ENCODE data around the gene NEU2.
"Not testable (repeated sequence)": the region's sequence is repeated elsewhere in the genome, so short reads cannot be mapped to it uniquely, and the experiment has no call there.

The NEU2 gene

DNA sequence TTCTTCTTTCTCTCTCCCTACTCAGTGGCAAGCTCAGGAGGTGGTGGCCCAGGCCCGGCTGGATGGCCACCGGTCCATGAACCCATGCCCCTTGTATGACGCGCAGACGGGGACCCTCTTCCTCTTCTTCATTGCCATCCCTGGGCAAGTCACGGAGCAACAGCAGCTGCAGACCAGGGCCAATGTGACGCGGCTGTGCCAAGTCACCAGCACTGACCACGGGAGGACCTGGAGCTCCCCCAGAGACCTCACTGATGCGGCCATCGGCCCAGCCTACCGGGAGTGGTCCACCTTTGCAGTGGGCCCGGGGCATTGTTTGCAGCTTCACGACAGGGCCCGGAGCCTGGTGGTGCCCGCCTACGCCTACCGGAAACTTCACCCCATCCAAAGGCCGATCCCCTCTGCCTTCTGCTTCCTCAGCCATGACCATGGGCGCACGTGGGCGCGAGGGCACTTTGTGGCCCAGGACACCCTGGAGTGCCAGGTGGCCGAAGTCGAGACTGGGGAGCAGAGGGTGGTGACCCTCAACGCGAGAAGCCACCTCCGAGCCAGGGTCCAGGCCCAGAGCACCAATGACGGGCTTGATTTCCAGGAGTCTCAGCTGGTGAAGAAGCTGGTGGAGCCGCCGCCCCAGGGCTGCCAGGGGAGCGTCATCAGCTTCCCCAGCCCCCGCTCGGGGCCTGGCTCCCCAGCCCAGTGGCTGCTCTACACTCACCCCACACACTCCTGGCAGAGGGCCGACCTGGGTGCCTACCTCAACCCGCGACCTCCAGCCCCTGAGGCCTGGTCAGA lies 1.8 kb downstream of the NEU2 start:
- DNase-seq (ENCODE audit: low read depth, low spot score): no peak

DNA sequence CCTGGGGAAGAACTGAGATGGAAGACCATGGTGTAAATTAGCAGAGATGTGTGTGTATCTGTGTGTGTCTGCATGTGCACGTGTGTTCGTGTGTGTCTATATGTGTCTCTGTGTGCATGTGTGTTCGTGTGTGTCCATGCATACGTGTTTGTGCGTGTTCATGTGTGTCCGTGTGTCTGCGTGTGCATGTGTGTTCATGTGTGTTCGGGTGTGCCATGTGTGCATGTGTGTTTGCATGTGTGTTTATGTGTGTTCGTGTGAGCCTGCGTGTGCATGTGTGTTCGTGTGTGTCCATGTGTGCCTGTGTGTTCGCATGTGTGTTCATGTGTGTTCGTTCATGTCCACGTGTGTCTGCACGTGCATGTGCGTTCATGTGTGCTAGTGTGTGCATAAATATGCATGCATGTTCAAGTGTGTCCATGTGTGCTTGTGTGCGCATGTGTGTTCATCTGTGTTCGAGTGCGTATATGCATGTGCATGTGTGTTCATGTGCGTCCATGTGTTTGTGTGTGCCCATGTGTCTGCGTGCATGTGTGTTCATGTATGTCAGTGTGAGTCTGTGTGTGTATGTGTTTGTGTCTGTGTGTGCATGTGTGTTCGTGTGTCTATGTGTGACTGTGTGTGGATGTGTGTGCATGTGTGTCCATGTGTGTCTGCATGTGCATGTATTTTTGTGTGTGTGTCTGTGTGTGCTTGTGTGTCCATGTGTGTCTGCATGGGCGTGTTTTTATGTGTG lies 3.1 kb downstream of the NEU2 start:
- no peak for DNase-seq (ENCODE audit: low read depth, low spot score)

DNA sequence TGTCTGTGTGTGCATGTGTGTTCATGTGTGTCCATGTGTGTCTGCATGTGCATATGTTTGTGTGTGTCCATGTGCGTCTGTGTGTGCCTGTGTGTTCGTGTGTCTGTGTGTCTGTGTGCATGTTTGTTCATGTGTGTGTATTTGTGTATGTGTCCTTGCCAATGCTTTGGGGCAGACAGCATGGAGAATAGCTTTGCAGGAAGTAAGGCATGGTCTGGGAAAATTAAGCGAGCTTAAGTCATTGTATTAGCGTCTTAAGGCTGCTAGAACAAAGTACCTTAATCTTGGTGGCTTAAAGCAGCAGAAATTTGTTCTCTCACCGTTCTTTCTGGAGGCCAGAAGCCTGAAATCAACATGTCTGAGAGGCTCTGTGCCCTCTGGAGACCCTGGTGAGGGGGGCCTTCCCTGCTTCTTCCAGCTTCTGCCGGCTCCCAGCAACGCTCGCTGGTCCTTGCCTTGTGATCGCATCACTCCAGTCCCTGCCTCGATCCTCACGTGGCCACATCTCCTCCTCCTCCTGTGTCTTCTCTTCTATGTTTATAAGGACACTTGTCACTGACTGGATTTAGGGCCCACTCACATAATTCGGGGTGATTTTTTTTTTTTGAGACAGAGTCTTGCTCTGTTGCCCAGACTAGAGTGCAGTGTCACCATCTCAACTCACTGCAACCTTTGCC lies 3.8 kb downstream of the NEU2 start:
- DNase-seq (ENCODE audit: low read depth, low spot score): no peak

DNA sequence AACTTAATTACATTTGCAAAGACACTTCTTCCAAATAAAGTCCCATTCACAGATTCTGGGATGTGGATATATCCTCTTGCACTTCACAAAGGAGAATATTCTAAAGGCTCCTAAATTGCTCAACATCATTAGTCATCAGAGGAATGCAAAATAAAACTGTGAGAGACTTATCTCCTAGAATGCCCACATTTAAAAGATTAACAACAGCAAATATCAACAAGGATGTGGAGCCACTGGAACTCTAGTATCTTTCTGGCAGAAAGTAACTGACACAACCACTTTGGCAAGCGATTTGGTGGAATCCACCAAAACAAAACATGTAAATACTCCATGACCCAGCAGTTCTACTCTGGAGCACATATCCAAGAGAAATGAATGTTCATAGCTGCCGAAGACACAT lies 4.6 kb downstream of the NEU2 start:
- DNase-seq (ENCODE audit: low read depth, low spot score): no peak

DNA sequence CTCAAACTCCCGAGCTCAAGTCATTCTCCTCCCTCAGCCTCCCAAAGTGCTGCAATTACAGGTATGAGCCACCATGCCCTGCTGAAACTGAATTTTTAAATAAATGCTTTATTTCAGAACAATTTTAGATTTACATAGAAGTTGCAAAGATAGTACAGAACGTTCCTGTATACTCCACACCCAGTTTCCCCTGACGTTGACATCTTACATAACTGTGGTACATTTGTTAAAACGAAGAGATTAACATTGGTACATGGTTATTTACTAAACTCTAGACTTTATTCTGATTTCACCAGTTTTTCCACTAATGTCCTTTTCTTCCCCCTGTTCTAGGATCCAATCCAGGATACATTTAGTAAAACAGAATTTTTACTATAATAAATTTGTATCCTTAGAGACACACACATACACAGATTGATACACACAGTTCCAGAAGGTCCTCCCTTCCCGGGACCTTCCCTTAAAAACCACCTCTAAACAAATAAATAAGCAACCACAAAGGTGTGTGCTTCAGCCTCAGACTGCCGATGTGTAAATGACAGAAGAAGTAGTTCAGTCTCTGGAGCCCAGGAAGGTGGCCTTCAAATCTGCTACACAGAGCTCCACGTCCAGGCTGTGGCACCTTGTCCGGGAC lies 6.9 kb downstream of the NEU2 start:
- no peak for DNase-seq (ENCODE audit: low read depth, low spot score)

DNA sequence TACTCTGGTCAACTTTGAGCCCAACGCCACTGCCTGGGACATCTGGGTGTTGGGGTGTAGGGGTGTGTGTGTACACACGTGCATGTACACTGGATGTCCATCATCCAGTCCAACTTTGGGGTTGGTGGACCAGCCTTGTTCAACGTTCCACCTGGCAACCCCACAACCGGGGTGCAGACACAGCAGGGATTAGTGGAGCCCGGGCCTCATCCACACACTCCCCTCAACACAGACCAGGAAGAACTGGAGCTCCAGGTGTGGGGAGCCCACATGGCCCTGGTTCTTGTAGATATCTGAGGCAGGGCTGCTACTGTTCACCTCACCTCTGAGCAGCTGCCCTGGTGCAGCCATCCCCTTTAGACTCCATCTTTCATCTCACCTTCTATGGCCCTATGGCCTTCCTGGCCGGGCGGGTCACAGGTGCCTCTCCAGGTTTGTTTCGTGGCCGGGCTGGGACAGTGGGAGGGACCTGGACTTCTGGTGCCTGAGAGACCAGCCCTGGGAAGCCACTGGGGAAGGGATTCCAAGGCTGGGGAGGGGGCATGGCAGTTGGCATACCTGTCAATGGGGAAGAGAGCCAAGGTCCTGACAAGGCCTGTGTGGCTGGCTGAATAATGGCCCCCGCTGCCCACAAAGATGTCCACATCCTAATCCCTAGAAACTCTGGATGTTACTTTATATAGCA lies 7.5 kb downstream of the NEU2 start:
- DNase-seq (ENCODE audit: low read depth, low spot score): no peak

DNA sequence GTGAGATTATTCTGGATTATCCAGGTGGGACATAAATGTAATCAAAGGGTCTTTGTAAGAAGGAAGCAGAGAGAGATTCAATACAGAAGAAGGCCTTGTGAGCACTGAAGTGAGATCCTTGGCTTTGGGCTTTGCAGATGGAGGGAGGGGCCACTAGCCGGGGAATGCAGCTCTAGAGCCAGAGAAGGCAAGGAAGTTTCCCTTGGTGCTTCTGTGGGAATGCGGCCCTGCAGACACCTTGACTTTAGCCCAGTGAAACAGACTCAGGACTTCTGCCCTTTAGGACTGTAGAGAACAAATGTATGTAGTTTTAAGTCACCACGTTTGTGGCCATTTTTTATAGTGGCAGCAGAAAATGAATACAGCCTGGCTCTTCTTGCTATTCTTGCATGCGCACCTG lies 8.1 kb downstream of the NEU2 start:
- DNase-seq (ENCODE audit: low read depth, low spot score): no peak

DNA sequence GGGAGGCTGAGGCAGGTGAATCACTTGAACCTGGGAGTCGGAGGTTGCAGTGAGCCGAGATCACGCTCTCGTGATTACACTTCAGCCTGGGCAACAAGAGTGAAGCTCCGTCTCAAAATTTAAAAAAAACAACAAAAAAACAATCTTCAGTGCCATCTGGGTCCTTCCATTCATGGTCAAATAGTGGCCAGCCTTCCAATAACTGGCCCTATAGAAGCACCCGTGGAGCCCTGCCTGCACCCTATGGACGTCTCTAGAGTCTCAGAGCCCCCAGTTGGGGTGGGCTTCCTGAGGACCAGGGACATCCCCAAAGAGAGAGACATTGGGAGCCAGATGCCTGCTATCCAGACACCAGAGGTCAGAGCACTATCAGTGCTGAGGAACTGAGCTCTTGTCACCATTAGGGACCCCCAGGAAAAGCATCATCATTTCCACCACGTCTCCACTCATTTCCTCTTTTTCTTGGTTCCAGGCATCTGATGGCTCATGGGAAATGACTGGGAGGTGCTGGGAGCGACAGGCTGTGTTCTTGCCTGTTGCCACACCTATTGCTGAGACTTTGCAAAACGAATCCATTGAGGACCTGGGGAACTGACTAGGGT lies 9.4 kb downstream of the NEU2 start:
- no peak for DNase-seq (ENCODE audit: low read depth, low spot score)

DNA sequence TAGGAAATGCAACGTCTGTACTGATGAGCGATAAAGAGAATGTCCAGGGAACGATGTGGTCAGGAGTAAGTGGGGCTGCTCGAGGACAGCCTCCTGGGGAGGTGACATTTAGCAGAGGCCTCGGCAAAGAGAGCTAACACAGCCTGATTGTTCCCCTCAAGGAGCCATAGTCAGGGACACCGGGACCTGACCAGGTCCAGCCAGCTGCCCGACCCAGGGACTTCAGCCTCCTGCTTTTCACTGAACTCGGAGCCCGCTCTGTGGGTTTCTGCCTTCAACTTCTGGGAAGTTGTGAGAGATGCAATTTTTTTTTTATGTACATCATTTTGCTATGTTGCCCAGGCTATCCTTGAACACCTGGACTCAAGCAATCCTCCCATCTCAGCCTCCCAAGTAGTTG lies 10.1 kb downstream of the NEU2 start:
- DNase-seq (ENCODE audit: low read depth, low spot score): no peak

DNA sequence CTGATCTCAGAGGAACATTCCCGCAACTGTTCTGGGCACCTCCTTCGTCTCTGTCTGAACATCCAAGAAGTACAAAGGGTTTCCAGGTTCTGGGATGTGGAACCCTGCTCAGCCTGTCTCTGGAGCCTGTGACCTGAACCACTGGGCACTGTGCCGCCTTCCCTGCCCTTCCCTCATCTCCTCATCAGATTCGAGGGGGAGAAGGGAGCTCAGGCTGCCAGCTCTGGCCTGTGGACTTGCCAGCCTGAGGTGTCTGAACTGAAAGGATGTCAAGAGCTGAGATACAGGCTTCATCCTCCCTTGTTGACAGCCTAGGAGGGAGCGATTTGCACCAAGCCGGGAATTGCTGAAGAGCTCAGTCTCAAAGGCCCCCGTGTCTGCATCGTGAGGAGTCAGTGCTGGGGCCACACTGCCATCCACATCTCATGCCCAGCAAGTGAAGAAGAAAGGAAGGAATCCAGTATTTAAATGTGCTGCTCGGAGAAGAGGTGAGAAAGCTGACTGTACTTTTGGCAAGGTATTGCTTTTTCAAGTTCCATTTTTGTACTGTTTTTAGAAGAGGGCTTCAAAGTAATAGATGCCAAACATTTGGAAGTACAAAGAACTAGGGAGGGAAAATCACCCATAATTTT lies 12.6 kb downstream of the NEU2 start:
- DNase-seq (ENCODE audit: low read depth, low spot score): no peak

DNA sequence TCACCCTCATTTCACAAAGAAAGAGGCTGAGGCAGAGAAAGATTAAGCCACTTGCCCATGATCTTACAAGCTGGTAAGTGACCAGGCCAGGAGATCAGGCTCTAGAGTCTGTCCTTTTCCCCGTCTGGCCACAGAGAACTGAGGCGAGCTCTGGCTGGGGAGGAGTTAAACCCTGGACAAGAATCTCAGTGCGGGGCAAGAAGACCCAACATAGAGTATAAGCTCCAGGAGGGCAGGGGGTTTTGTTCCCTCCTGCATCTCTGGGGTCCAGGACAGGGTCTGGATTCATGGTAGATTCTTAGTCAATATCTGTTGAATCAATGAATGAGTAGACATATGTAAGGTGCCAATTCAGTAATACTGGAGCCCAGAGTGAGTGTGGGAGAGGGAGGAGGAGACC lies 14.7 kb downstream of the NEU2 start:
- no peak for DNase-seq (ENCODE audit: low read depth, low spot score)

DNA sequence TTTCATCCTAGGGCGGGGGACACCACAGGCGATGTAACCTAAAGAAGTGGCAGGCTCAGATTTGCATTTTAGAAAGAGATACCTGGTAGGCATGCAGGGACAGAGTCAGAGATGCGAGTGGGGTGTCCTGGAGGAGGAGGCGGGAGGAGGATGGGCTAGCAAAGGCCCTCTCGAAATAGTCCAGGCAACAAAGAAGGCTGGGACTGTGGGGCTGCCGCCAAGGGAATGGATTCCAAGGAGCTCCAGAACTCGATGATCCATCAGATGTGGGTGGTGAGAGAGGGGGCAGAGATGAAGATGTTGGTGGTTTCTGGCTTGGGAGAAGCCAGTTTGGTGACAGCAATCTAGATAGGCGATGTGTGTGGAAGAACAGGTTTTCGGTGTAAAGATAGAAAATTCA lies 15.2 kb downstream of the NEU2 start:
- DNase-seq (ENCODE audit: low read depth, low spot score): no peak

DNA sequence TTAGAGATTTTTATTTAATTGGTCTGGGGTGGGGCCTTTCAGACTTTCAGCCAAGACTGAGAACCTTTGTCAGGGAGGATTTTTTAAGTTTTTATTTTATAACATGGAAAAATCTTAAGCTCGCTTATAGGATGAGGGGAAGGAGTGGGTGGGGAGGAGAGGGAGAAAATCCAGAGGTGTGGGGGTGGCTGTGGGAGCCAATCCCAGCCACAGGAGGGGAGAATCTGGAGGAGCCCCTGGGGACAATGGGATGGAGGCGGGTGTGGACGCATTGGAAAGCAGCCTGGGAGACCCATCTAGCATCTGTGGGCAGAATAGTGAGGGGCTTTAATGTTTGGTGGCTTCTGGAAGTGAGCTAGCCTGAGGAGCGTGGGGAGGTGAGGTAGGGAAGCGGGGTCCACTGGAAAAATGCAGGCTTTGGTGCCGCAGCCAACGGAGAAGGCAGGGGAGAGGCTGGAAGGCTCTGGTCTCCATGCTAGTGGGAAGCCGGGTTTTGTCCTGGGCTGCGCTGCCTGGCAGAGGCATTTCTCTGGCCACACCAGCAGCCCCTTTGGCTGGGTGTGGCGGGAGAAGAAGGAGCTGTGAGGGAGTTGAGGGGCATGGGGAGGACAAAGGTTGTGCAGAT lies 16.2 kb downstream of the NEU2 start:
- DNase-seq (ENCODE audit: low read depth, low spot score): no peak

DNA sequence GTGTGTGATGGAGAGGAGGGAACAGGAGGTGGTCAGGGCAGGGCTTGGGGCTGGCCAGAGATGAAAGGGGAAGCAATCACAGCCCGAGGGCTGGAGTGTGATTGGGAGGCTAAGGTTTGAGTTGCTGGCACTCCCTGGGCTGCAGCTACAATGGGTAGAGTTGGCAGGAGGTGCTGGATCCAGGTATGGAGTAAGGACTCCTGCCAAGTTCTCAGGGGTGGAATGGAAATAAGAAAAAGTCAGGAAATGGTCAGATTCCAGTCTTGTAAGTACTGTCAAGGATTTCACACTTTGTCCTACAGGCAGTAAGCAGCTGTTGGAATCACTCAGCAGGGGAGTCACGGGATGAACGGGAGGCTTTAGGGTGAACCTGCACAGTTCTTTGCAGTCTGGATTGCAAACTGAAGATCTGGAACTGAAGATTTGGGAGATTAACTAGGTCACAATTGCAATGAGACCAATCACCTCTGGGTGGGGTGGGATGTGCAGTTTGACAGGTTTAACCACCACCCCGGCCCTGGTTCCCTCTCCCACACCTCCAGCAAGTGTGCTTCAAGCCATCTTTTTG lies 16.8 kb downstream of the NEU2 start:
- DNase-seq (ENCODE audit: low read depth, low spot score): no peak

DNA sequence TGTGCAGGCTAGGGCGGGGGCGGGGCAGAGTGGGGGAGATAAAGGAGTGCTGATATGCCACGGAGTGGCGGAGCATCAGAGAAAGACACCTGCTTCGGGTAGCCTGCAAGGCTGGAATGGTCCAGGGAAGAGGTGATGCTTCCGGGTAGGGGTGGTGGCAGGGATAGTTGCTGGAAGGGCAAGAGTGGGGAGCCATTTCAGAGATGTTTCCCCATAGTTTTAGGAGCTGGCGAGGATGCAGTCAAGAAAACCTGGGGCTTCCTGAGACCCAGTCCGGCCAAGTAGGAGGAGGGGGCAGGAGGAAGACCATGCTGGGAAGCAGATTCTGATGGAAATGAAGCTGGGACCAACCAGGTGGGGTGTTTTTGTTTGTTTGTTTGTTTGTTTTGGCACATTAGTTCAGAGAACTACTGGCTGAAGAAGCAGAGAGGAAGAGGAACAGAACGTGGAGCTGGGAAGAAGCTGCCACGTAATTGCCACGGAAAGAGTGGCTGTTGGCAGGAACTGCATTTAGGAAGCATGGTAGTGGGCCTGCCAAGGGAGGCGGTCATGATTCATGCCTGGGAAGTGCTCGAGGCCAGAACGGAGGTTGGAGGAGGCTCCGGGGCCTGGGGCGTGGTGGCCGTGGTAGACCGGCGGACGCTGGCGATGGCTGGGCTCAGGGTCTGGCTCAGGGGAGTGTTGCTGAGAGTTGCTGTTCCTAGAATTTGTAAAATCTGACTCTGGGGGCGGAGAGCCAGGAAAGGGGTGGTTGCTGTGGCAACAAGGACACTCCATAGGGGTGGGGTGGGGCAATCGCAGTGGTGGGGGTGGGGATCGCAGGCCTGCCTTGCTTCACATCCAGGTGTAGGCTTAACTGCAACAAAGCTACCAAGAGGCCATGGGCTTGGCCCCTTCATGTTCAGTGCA lies 19.0 kb downstream of the NEU2 start:
- DNase-seq (ENCODE audit: low read depth, low spot score): peak; percentile 71

DNA sequence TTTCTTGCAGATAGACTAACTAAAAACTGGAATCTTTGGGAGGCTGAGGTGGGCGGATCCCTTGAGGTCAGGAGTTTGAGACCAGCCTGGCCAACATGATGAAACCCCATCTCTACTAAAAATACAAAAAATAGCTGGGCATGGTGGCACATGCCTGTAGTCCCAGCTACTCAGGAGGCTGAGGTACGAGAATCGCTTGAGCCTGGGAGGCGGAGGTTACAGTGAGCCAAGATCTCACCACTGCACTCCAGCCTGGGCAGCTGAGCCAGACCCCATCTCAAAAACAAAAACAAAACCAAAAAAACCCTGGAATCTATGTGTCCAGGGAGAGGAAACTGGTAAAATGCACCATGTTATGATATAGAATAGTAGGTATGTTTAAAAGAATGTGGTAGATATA lies 20.0 kb downstream of the NEU2 start:
- DNase-seq (ENCODE audit: low read depth, low spot score): not testable (repeated sequence)

DNA sequence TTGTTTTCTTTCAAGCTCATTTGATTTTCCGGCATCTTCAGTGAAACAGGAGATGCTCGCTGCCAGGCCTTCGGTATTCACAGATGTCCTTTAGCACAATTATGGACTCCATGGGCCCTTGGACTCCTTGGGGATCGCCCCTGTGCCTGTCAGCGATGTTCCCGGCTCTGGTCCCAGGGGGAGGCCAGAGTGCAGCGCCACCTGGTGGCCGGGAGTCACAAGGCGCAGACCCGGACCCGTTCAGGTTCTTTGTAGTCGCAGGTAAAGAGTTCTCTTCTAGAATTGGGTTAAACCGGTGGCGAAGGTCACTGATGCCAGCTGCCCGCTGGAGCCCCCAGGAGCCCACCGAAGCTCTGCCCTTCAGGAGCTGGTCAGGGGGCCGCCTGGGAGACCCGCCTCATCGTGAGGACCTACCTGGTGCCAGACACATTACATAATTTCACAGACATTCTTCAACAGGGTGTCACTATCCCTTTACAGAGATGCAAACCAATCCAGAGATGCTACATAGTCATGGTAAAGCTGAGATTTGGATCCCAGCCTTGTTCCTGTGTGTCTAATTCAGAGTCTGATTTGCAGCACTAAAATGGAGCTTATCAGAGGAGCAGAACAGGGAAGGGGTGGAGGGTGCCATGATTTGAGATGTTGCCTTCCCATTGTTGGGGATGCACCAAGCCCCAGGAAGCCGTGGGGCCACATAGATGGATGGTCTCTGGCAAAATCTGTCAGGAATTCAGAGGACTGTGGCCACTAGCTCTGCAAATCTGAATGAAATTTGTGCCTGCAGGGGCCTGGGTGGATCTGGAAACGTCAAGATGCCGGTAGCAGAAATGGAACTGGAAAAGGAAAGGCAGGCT lies 21.7 kb downstream of the NEU2 start:
- no peak for DNase-seq (ENCODE audit: low read depth, low spot score)

DNA sequence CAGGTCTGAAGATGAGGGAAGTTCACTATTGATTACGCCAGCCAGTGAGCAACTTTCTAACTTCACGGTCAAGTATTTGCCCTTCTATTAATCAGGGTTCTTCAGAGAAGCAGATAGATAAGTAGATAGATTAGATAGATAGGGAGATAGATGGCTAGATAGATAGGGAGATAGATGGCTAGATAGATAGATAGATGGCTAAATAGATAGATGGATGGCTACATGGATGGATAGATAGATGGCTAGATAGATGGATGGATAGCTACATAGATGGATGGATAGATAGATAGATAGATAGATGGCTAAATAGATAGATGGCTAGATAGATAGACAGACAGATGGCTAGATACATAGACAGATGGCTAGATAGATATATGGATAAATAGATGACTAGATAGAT lies 22.9 kb downstream of the NEU2 start:
- no peak for DNase-seq (ENCODE audit: low read depth, low spot score)

All from iPS DF 19.7 (cell line).